Hepatocyte (in vitro differentiated cells): ENCODE results near the gene PTPN3.

Experiments
- EZH2 ChIP-seq: fragments of 200-600 bp; sonication (generic); IDR thresholded peaks from 2 replicates; pipeline ENCODE4 v1.6.1; 2016; ENCODE audit warnings: antibody characterized with exemption, mild to moderate bottlenecking, borderline replicate concordance
- TF ChIP-seq, protein P1 (sequence below): fragments of 200-600 bp; sonication (generic); IDR thresholded peaks from 2 replicates; pipeline ENCODE4 v1.5.1; 2016; ENCODE audit warnings: antibody characterized with exemption, mild to moderate bottlenecking; ENCODE audit not compliant: poor library complexity

DNA sequence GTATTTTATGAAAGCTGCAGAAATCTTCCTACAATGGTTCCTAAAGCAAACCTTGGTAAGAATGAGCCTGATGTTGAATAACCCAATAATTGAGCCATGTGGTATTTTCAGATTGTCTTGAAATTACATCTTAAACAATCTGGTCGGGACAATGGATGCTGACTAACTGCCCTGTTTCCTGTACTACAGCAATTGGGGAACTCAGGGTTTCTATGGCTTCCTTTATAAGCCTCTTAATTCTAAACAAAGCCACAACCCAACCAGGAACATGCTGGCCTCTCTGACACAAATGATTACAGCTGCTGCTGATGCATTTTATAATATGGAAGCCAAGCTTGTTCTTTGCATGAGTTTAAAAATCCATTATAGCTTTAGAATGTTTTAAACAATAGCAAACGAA, 30.2 kb downstream of the PTPN3 start:
- TF ChIP-seq, protein P1, sequence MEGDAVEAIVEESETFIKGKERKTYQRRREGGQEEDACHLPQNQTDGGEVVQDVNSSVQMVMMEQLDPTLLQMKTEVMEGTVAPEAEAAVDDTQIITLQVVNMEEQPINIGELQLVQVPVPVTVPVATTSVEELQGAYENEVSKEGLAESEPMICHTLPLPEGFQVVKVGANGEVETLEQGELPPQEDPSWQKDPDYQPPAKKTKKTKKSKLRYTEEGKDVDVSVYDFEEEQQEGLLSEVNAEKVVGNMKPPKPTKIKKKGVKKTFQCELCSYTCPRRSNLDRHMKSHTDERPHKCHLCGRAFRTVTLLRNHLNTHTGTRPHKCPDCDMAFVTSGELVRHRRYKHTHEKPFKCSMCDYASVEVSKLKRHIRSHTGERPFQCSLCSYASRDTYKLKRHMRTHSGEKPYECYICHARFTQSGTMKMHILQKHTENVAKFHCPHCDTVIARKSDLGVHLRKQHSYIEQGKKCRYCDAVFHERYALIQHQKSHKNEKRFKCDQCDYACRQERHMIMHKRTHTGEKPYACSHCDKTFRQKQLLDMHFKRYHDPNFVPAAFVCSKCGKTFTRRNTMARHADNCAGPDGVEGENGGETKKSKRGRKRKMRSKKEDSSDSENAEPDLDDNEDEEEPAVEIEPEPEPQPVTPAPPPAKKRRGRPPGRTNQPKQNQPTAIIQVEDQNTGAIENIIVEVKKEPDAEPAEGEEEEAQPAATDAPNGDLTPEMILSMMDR, result no peak
- TF ChIP-seq EZH2, result no peak
